ENCODE results near the gene TMEM132A.

The TMEM132A gene, protein sequence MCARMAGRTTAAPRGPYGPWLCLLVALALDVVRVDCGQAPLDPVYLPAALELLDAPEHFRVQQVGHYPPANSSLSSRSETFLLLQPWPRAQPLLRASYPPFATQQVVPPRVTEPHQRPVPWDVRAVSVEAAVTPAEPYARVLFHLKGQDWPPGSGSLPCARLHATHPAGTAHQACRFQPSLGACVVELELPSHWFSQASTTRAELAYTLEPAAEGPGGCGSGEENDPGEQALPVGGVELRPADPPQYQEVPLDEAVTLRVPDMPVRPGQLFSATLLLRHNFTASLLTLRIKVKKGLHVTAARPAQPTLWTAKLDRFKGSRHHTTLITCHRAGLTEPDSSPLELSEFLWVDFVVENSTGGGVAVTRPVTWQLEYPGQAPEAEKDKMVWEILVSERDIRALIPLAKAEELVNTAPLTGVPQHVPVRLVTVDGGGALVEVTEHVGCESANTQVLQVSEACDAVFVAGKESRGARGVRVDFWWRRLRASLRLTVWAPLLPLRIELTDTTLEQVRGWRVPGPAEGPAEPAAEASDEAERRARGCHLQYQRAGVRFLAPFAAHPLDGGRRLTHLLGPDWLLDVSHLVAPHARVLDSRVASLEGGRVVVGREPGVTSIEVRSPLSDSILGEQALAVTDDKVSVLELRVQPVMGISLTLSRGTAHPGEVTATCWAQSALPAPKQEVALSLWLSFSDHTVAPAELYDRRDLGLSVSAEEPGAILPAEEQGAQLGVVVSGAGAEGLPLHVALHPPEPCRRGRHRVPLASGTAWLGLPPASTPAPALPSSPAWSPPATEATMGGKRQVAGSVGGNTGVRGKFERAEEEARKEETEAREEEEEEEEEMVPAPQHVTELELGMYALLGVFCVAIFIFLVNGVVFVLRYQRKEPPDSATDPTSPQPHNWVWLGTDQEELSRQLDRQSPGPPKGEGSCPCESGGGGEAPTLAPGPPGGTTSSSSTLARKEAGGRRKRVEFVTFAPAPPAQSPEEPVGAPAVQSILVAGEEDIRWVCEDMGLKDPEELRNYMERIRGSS

DNA sequence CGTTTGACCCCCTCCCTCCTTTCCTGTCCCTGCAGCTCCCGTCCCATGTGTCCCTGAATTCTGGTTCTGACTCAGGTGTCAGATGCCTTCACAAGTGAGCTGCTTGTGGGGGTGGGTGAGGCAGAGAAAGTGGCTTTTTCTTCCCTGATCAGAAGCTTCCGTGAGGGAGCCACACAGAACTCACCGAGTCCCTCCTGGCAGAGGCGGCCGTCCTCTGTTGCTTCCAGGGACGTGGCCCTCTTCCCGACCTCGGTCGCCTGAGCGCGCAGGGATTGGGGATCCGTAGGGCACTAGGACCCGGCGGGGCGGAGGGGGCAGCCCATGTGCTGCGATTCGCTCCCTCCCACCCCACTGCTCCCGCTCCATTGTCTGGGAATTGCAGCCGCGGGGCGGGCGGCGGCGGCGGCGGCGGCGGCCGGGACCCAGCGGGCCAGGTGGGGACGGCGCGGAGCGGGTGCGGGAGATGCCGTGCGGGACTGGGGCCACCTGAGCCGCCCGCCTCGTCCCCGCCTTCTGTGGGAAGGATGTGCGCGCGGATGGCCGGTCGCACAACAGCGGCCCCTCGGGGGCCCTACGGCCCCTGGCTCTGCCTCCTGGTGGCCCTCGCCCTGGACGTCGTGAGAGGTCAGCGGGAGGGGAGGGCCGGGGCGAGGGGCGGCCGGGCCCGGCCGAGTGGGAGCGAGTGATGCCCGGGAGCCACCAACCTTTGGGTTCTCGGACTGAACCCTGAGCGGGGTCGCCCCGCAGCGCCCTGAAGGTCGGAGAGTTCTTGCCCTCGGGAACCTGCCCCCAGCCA lies at the start of gene TMEM132A:
TMEM132A (plus strand) TSS at position 351 of the 796 bp plus-strand sequence; CDS start at position 525, 174 bp downstream.
- no peak for DNase-seq
- no peak for TF ChIP-seq POLR2A (IDR thresholded peaks at IDR 0.05; ENCODE audit: low read length)
- no peak for TF ChIP-seq GATA1 (IDR thresholded peaks at IDR 0.05; ENCODE audit: low read depth, low read length)

DNA sequence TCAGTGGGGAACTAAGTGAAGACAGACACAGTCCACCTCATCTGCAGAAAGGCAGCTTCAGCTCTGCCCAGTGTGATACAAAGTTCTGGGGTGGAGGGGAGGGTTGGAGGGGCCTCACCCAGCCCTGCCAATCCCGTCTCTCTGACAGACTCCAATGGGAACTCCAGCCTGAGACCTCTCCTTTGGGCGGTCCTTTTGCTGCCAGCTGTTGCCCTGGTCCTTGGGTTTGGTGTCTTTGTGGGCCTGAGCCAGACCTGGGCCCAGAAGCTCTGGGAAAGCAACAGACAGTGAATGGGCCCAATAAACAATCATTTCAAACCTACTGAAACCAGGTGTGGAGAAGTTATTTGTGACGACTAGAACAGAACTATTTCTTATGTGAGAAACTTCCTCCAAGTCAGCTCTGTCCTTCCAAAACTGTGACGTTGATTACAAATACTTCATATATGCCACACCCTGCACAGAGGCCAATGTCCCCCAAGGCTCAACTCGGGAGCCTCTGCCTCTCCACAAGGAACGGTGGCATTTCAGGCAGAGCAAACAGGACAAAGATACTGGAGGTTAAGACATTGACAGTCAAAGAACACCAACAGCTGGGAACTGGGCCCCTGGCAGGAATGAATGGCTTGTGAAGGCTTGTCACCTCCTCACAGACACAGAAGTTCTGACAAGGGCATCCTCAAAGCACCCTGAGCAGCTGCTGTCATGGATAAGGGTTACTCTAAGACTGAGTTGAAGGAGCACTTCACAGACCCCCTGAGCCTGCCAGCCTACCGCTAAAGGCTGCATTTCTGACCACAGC lies 48.7 kb upstream of the TMEM132A start:
- no peak for DNase-seq
- no peak for TF ChIP-seq POLR2A (IDR thresholded peaks at IDR 0.05; ENCODE audit: low read length)
- TF ChIP-seq GATA1 (IDR thresholded peaks at IDR 0.05; ENCODE audit: low read depth, low read length): no peak

DNA sequence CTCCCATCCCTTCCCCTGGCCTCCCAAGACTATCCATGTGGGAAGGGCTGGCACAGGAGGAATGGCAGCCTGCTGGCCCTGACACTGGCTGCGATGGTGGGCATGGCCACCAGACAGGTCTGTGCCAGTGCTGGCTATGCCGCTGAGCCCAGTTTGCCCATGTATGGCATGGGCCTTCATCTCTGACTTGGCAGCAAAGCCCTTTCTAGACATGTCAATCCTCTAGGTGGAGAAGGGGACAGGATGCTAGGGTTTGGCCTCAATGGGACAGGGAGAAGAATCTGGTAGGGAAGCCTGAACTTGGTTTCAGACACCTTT lies 48.1 kb upstream of the TMEM132A start:
- DNase-seq: no peak

DNA sequence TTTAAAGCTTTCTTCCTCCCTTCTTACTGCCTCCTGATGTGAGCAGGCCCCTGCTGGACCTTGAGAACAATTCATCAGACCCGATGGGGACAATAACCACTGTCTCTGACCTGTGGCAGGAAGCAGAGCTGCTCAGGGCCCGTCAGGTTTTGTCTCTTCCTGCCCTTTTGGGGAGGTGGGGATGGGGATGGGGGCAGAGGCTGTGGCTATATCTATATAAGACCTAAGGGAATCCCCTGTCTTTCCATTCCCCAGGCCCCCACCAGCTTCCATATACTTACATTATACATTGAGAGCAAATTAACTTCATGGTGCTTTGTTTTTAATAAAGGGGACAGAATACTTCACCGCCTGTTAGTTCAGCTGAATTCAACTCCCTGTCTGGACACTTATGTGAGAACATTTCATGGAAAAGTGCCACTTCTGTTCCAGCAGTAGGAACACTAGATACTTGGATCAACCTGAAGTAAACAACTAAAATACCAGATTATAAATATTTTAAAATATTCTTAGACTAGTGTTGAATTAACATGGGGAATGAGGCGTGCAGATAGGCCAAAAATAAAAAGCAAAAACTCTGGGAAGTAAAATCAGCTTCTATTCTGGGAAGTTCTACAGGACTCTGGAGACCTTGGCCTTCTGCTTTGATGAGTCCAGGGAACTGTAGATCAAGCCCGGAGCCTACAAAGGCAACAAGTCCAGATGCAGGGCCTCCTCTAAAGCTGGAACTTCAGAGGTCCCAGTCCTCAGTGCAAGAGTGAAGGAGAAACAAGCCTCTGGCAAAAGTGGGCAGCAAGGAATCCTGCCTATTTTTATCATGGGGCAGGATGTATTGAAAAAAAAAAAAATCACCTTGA lies 45.8 kb upstream of the TMEM132A start:
- TF ChIP-seq POLR2A (IDR thresholded peaks at IDR 0.05; ENCODE audit: low read length) (no peak), GATA1 (IDR thresholded peaks at IDR 0.05; ENCODE audit: low read depth, low read length) (no peak)

More for the DNA sequence above, 48.1 kb upstream of the TMEM132A start:
- no peak for TF ChIP-seq GATA1 (IDR thresholded peaks at IDR 0.05; ENCODE audit: low read depth, low read length)
- no peak for TF ChIP-seq POLR2A (IDR thresholded peaks at IDR 0.05; ENCODE audit: low read length)

DNA sequence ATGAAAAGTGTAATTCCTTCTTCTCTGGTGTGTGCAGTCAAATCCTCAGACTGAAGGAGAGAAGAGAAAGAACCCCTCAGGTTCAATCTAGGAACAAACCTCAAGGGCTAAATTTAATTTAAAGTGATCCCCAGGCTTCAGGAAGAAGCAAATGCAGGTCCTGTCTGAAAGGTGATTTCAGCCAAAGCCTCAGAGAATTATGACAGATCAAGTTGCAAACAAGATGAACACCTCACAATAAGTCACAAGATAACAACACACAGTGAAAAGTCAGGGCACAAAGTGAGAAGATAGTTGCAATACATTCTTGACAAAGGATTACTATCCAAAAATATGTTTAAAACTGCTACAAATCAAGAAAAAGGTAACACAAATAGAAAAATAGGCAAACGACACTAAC lies 45.2 kb upstream of the TMEM132A start:
- TF ChIP-seq POLR2A (IDR thresholded peaks at IDR 0.05; ENCODE audit: low read length) (no peak), GATA1 (IDR thresholded peaks at IDR 0.05; ENCODE audit: low read depth, low read length) (no peak)
- no peak for DNase-seq

More for the DNA sequence above, 45.8 kb upstream of the TMEM132A start:
- no peak for DNase-seq

DNA sequence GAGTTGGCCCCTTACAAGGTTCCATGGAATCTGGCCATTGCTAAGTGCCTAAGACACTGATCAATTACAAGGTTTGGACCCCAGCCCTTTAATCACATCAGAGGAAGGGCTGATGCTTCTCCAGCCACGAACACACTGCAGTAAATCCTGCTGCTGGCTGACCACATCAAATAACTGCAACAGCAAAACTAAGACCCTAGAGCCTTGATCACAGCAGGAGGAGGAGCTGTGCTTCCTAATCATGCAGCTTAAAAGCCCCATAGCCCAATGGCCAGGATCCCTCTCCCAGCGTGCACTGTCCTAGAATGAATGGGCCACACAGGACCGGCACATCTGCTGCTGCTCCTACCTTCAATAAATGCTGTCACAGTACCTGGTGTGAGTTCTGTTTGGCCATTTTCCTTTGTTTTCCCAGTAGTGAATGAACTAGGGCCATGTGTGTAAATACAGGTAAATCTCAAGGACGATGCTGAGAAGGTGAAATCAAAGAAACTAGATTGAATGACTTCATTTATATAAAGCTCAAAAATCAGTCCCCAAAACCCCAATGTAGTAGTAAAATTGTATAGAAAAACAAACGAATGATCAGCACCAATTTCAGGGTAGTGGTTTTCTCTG lies 44.2 kb upstream of the TMEM132A start:
- TF ChIP-seq GATA1 (IDR thresholded peaks at IDR 0.05; ENCODE audit: low read depth, low read length): no peak
- no peak for TF ChIP-seq POLR2A (IDR thresholded peaks at IDR 0.05; ENCODE audit: low read length)
- DNase-seq: no peak

DNA sequence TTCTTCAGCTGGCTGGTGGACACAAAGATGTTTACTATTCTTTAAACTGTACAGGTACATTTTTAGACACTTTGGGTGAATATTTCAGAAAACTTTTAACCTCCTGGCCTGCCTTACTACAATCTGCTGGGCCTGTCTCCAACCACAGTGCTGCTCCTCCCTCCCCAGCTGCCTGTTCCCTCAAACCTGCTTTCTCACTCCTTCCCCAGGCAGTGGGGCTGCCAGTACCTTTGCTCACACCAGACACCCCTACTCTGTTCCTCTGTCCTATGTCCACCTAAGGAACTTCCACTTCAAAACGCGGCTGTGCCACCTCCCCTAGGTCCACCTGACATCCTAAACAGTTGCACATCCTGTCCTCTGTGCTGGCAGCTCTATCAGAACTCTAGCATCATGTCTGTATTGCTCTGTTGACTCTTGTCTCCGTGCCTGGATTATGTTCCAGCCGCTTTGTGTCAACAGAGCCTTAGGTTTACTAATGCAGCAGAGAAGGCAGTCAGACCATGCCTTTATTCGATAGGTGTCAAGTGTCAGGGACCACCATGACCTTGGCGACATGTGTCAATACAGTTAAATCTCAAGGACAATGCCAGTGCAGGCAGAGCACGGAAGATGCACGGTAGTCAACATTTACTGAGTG lies 43.5 kb upstream of the TMEM132A start:
- DNase-seq: no peak
- TF ChIP-seq GATA1 (IDR thresholded peaks at IDR 0.05; ENCODE audit: low read depth, low read length) (no peak), POLR2A (IDR thresholded peaks at IDR 0.05; ENCODE audit: low read length) (no peak)

DNA sequence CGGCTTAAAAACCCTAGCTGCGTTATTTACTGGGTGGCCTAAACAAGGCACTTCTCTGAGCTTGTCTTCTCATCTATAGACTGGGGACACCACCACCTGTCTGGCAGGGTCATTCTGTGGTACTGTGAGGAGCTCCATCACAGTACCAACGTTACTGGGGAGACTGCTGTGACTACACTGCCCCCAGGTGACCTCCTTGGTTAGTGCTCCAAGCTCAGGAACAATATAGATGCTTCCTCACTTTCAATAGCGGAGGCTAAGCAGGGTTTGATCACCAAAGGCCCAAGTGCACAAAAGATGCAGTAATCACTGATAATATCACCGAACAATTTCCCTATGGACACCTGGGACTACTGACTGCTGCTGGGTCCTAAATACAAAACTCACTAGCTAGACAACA lies 36.7 kb upstream of the TMEM132A start:
- peak; percentile 59 to 65 for DNase-seq
- TF ChIP-seq GATA1 (IDR thresholded peaks at IDR 0.05; ENCODE audit: low read depth, low read length) (no peak), POLR2A (IDR thresholded peaks at IDR 0.05; ENCODE audit: low read length) (no peak)

DNA sequence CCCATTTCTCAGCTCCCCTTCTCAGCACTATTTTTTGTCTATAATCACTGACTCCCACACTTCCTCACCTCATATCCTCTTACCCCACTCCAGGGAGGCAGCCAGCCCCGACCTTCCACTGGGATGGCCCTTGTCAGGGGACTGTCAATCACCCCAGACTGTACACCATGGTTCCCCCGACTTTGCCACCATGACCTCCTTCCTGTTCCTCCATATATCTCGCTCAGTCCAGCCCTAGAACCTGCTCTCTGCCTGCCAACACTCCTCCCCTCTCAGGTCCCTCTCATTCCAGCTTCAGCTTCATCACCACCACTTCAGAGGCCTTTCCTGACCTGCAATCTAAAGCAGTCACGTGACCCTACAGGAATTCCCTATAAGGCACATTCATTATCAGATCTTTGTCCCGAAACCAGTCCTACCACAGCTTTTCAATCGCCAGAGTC lies 34.4 kb upstream of the TMEM132A start:
- DNase-seq: no peak
- TF ChIP-seq GATA1 (IDR thresholded peaks at IDR 0.05; ENCODE audit: low read depth, low read length) (no peak), POLR2A (IDR thresholded peaks at IDR 0.05; ENCODE audit: low read length) (no peak)

DNA sequence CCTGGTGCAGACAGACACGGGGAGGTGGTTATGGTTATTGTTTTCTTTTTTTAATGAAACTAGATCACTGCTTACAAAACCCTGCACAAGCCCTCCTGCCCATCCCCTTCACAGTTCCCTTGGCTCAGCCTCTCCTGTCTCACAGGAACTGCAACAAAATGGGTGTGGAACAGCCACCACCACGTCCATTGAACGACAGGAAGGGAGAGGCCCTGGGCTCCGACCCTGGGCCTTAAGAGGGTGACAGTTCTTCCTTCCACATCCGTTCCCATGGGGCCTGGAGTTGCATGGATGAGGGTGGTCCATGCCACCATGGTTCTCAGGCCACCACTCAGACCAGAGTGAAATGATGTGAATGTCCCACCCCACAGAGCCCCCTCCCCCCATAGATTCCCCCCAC lies 33.6 kb upstream of the TMEM132A start:
- TF ChIP-seq GATA1 (IDR thresholded peaks at IDR 0.05; ENCODE audit: low read depth, low read length) (no peak), POLR2A (IDR thresholded peaks at IDR 0.05; ENCODE audit: low read length) (no peak)
- DNase-seq: no peak

DNA sequence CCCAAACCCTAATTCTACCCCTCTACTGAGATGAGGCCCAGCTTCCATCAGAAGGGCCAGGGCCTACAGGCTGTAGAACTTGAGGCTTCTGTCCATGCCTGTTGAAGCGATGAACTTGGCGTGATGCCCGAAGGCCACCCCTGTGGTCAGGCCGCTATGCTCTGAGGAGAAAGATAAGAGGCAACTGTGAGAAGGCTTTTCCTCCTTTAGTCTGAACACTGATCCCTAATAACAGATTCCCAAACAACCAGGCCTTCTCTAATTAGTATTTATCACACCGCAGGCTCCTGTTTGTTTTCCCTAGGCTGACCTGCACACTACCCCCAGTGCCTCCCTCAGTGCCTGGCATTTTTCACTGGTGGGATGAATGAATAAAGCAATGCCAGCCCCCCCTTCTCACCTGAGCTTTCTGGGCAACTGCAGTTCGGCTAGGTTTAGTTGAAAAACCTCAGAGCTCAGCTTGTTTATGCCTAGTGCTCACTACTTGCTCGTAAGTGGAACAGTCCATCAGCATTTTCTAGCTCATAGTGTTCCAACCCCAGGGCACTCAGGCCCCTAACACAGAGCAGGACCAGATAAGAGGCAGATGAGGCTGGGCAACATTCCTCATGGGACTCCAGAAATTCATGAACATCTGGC lies 33.0 kb upstream of the TMEM132A start:
- TF ChIP-seq POLR2A (IDR thresholded peaks at IDR 0.05; ENCODE audit: low read length): no peak
- peak; percentile 8 for TF ChIP-seq GATA1 (IDR thresholded peaks at IDR 0.05; ENCODE audit: low read depth, low read length)
- DNase-seq: peak; percentile 88 to 90

Measured in erythroblast (primary cell).